GM18861 (cell line): Measurements from ENCODE around the gene ATG4A.

Experiments
- ATAC-seq: cut with Tn5 transposase; IDR thresholded peaks from one replicate; pipeline ENCODE4 v1.9.1; 2021; ENCODE audit not compliant: unreplicated experiment

The ATG4A gene

GRCh38 chrX:108122748-108123147, 31.2 kb downstream of the ATG4A start:
- no peak for ATAC-seq

GRCh38 chrX:108123591-108124366, 32.2 kb downstream of the ATG4A start:
- ATAC-seq = no peak

GRCh38 chrX:108126661-108127060, 35.1 kb downstream of the ATG4A start:
- ATAC-seq = no peak

GRCh38 chrX:108127152-108127551, 35.6 kb downstream of the ATG4A start:
- ATAC-seq = no peak

- ATAC-seq = no peak
Measured at GRCh38 chrX:108130889-108131288, 39.3 kb downstream of the ATG4A start.

- no peak for ATAC-seq
Measured at GRCh38 chrX:108131471-108131870, 39.9 kb downstream of the ATG4A start.

- no peak for ATAC-seq
Measured at GRCh38 chrX:108132034-108132433, 40.5 kb downstream of the ATG4A start.

- no peak for ATAC-seq
Measured at GRCh38 chrX:108132876-108133275, 41.3 kb downstream of the ATG4A start.

GRCh38 chrX:108134724-108135123, 43.1 kb downstream of the ATG4A start:
- ATAC-seq = no peak

GRCh38 chrX:108138814-108139702, 47.5 kb downstream of the ATG4A start:
- no peak for ATAC-seq

GRCh38 chrX:108148524-108148923, 56.9 kb downstream of the ATG4A start:
- peak; percentile 45 for ATAC-seq

GRCh38 chrX:108156082-108156481, 64.5 kb downstream of the ATG4A start:
- ATAC-seq = no peak

- no peak for ATAC-seq
Measured at GRCh38 chrX:108156934-108157466, 65.4 kb downstream of the ATG4A start.

GRCh38 chrX:108157628-108158027, 66.0 kb downstream of the ATG4A start:
- no peak for ATAC-seq

- ATAC-seq = no peak
Measured at GRCh38 chrX:108159028-108159670, 67.6 kb downstream of the ATG4A start.

GRCh38 chrX:108160309-108160708, 68.7 kb downstream of the ATG4A start:
- no peak for ATAC-seq

GRCh38 chrX:108162265-108162664, 70.7 kb downstream of the ATG4A start:
- no peak for ATAC-seq

- no peak for ATAC-seq
Measured at GRCh38 chrX:108163333-108164082, 71.9 kb downstream of the ATG4A start.

GRCh38 chrX:108165383-108166111, 74.0 kb downstream of the ATG4A start:
- no peak for ATAC-seq
